Stomach (tissue), 4 donors: Measurements from ENCODE around the gene TRIM2.

Experiments
- POLR2A ChIP-seq, 4 donors: fragments of 450-650 bp; IDR thresholded peaks; one replicate each; pipeline ENCODE4 v1.6.1; 2016; ENCODE audit warnings: antibody characterized with exemption in 4 of 4, control low read depth in 2 of 4, mild to moderate bottlenecking in 1 of 4, moderate library complexity in 1 of 4
- TF ChIP-seq, protein P1 (sequence below), 7 experiments: fragments of 450-650 bp in 4 of 7; fragments of 200-600 bp in 3 of 7; sonication (generic) in 3 of 7; IDR thresholded peaks; one replicate each; pipeline ENCODE4 v1.5.1; 2016 to 2019; ENCODE audit warnings: antibody characterized with exemption in 7 of 7, control low read depth in 2 of 7, mild to moderate bottlenecking in 1 of 7

DNA sequence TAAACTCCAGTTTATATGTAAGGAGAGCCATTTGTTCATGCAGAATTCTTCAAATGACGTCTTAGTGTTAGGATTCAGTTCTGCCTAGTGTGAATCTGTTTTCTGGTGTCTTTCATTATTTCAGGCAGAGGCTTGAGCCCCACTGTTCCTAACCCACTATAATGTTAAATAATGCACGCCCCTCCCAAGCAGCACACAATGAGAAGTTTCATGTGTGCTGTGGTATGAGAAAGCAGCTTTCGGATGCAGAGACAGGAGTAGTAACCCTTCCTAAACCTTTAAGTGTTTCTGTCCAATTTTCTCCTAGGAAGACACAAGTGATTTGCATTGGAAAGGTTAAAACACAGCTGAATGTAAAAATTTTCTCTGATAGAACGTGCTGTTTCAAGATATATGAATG is 54.5 kb downstream of the TRIM2 start:
- TF ChIP-seq, protein P1, sequence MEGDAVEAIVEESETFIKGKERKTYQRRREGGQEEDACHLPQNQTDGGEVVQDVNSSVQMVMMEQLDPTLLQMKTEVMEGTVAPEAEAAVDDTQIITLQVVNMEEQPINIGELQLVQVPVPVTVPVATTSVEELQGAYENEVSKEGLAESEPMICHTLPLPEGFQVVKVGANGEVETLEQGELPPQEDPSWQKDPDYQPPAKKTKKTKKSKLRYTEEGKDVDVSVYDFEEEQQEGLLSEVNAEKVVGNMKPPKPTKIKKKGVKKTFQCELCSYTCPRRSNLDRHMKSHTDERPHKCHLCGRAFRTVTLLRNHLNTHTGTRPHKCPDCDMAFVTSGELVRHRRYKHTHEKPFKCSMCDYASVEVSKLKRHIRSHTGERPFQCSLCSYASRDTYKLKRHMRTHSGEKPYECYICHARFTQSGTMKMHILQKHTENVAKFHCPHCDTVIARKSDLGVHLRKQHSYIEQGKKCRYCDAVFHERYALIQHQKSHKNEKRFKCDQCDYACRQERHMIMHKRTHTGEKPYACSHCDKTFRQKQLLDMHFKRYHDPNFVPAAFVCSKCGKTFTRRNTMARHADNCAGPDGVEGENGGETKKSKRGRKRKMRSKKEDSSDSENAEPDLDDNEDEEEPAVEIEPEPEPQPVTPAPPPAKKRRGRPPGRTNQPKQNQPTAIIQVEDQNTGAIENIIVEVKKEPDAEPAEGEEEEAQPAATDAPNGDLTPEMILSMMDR (IDR thresholded peaks at IDR 0.05): no peak
- TF ChIP-seq POLR2A (IDR thresholded peaks at IDR 0.05): no peak
